IMR-90 (cell line): Measurements from ENCODE around the gene EMX1. TPM values are rescaled to one million over a fixed set of nuclear protein-coding genes. Genes with fewer than 3 reads are reported as not detected.
A peak's percentile ranks its signal among the peaks of the same experiment; 100 is the strongest.

Experiments used
- ATAC-seq: fragments of 200-7000 bp; cut with Tn5 transposase; 2 replicates; pipeline ENCODE4 v1.9.1; 2020; ENCODE audit warnings: low read depth, mild to moderate bottlenecking, moderate library complexity
- BruUV-seq: library from RNA; stranded (reverse); fragments of 400-500 nt; replicated peaks from 2 replicates; lab custom pipeline; 2021; lab: Mats Ljungman, UMichigan
- CTCF ChIA-PET: fragments of 300-600 bp; formaldehyde crosslinking; extraction: SDS; loops from one replicate; lab custom pipeline; 2021; ENCODE audit warnings: antibody characterized with exemption; lab: Yijun Ruan, JAX
- POLR2A ChIA-PET: fragments of 300-600 bp; sonication (Branson Sonifier 250); formaldehyde crosslinking; loops from one replicate; lab custom pipeline; 2022; ENCODE audit warnings: antibody characterized with exemption; ENCODE audit not compliant: unreplicated experiment; lab: Charles Lee
- DNase-seq: peaks from one replicate; pipeline ENCODE4 v3.0.0; 2013
- H2AFZ ChIP-seq: replicated peaks from 2 replicates; pipeline ENCODE3; 2013; ENCODE audit warnings: low read length, mild to moderate bottlenecking; ENCODE audit not compliant: poor library complexity
- H2AK5ac ChIP-seq: 2 replicates; pipeline ENCODE4 v1.6.1; 2013; ENCODE audit warnings: low read depth, low read length, inconsistent platforms
- H2AK9ac ChIP-seq: replicated peaks from 2 replicates; pipeline ENCODE3; 2013; ENCODE audit warnings: mild to moderate bottlenecking, low read depth, low read length, moderate library complexity; ENCODE audit not compliant: poor library complexity
- H2BK120ac ChIP-seq: 2 replicates; pipeline ENCODE4 v1.6.1; 2013; ENCODE audit warnings: low read depth, low read length, inconsistent platforms
- H2BK15ac ChIP-seq: 3 replicates; pipeline ENCODE4 v1.6.1; 2013; ENCODE audit warnings: low read depth, low read length, inconsistent platforms
- H2BK20ac ChIP-seq: 2 replicates; pipeline ENCODE4 v1.6.1; 2013; ENCODE audit warnings: low read depth, mild to moderate bottlenecking, inconsistent platforms, low read length, moderate library complexity
- H2BK5ac ChIP-seq: 2 replicates; pipeline ENCODE4 v1.6.1; 2013; ENCODE audit warnings: mild to moderate bottlenecking, low read depth, low read length, inconsistent platforms; ENCODE audit not compliant: poor library complexity, severe bottlenecking
- H3K14ac ChIP-seq: replicated peaks from 2 replicates; pipeline ENCODE4 v1.6.1; 2013; ENCODE audit warnings: low read depth, low read length, inconsistent platforms
- H3K18ac ChIP-seq: 2 replicates; pipeline ENCODE4 v1.6.1; 2013; ENCODE audit warnings: low read depth, low read length, control low read depth
- H3K23ac ChIP-seq: 2 replicates; pipeline ENCODE4 v1.6.1; 2013; ENCODE audit warnings: low read depth, low read length, inconsistent platforms
- H3K27ac ChIP-seq: 2 replicates; pipeline ENCODE4 v1.5.1; 2013; ENCODE audit warnings: mild to moderate bottlenecking, control low read depth, low read length; ENCODE audit not compliant: insufficient read depth
- H3K27me3 ChIP-seq: 2 replicates; pipeline ENCODE4 v1.6.1; 2013; ENCODE audit warnings: low read length; ENCODE audit not compliant: control insufficient read depth, insufficient read depth
- H3K36me3 ChIP-seq: 2 replicates; pipeline ENCODE4 v1.6.1; 2013; ENCODE audit warnings: low read length, mixed read lengths; ENCODE audit not compliant: control insufficient read depth, insufficient read depth
- H3K4ac ChIP-seq: 2 replicates; pipeline ENCODE4 v1.6.1; 2013; ENCODE audit warnings: low read depth, low read length, inconsistent platforms
- H3K4me1 ChIP-seq: 2 replicates; pipeline ENCODE4 v1.6.1; 2013; ENCODE audit warnings: low read length, mixed read lengths; ENCODE audit not compliant: control insufficient read depth, insufficient read depth
- H3K4me2 ChIP-seq: 2 replicates; pipeline ENCODE4 v1.6.1; 2013; ENCODE audit warnings: low read depth, mild to moderate bottlenecking, control low read depth, low read length, moderate library complexity
- H3K4me3 ChIP-seq: 2 replicates; pipeline ENCODE4 v1.5.1; 2013; ENCODE audit warnings: low read depth, mild to moderate bottlenecking, control low read depth, low read length, moderate library complexity; ENCODE audit not compliant: insufficient read depth
- H3K56ac ChIP-seq: 2 replicates; pipeline ENCODE4 v1.6.1; 2013; ENCODE audit warnings: low read length, inconsistent platforms; ENCODE audit not compliant: insufficient read depth; ENCODE audit errors: extremely low read depth
- H3K79me1 ChIP-seq, 2 experiments: 2 replicates each; pipeline ENCODE4 v1.6.1; 2013; ENCODE audit warnings: low read length in 2 of 2, inconsistent platforms in 1 of 2, low read depth in 1 of 2
- H3K9ac ChIP-seq: 2 replicates; pipeline ENCODE4 v1.6.1; 2013; ENCODE audit warnings: low read depth, low read length, control low read depth
- H3K9me1 ChIP-seq: 2 replicates; pipeline ENCODE4 v1.6.1; 2013; ENCODE audit warnings: low read length, inconsistent platforms; ENCODE audit not compliant: insufficient read depth
- H3K9me3 ChIP-seq: 2 replicates; pipeline ENCODE4 v1.6.1; 2013; ENCODE audit warnings: low read length; ENCODE audit not compliant: control insufficient read depth, insufficient read depth
- H4K20me1 ChIP-seq: 2 replicates; pipeline ENCODE4 v1.6.1; 2013; ENCODE audit warnings: low read length, inconsistent platforms; ENCODE audit not compliant: insufficient read depth
- H4K5ac ChIP-seq: 2 replicates; pipeline ENCODE4 v1.6.1; 2013; ENCODE audit warnings: mild to moderate bottlenecking, low read depth, low read length, control low read depth
- H4K8ac ChIP-seq, 2 experiments: 2 replicates each; pipeline ENCODE4 v1.6.1; 2013; ENCODE audit warnings: low read depth in 2 of 2, low read length in 2 of 2, control low read depth in 1 of 2, inconsistent platforms in 1 of 2
- H4K91ac ChIP-seq: 2 replicates; pipeline ENCODE4 v1.6.1; 2013; ENCODE audit warnings: low read depth, low read length, inconsistent platforms; ENCODE audit not compliant: insufficient read depth
- CHD1 ChIP-seq: IDR thresholded peaks from 2 replicates; pipeline ENCODE4 v1.6.1; 2012; ENCODE audit warnings: low read depth, low read length, improper control_type of control experiment
- FOS ChIP-seq: fragments of 150-350 bp; IDR thresholded peaks from 2 replicates; pipeline ENCODE4 v1.6.1; 2016; ENCODE audit warnings: low read depth, low read length
- MAZ ChIP-seq: IDR thresholded peaks from 2 replicates; pipeline ENCODE4 v1.6.1; 2012; ENCODE audit warnings: low read depth, mild to moderate bottlenecking, low read length, improper control_type of control experiment, moderate library complexity, borderline replicate concordance
- MXI1 ChIP-seq: IDR thresholded peaks from 2 replicates; pipeline ENCODE4 v1.6.1; 2012; ENCODE audit warnings: low read depth, mild to moderate bottlenecking, low read length, moderate library complexity, borderline replicate concordance
- NFE2L2 ChIP-seq: fragments of 150-350 bp; IDR thresholded peaks from 2 replicates; pipeline ENCODE4 v1.6.1; 2016; ENCODE audit warnings: low read depth, mild to moderate bottlenecking, low read length
- POLR2A ChIP-seq: IDR thresholded peaks from 2 replicates; pipeline ENCODE4 v1.6.1; 2012; ENCODE audit warnings: mild to moderate bottlenecking, low read depth, low read length
- RAD21 ChIP-seq: IDR thresholded peaks from 2 replicates; pipeline ENCODE4 v1.6.1; 2012; ENCODE audit warnings: low read length, improper control_type of control experiment
- RCOR1 ChIP-seq: IDR thresholded peaks from 2 replicates; pipeline ENCODE4 v1.6.1; 2012; ENCODE audit warnings: mild to moderate bottlenecking, low read length, improper control_type of control experiment; ENCODE audit not compliant: insufficient replicate concordance
- SMC3 ChIP-seq: fragments of 150-350 bp; IDR thresholded peaks from 2 replicates; pipeline ENCODE4 v1.6.1; 2016; ENCODE audit warnings: low read depth, mild to moderate bottlenecking, antibody characterized with exemption, low read length, moderate library complexity
- WGBS, 2 experiments: methylation state at CpG; one replicate each; pipeline versions ENCODE4 v1.1.5 to v1.1.7; 2013; ENCODE audit warnings: missing lambda C conversion rate in 2 of 2; ENCODE audit not compliant: insufficient read length in 1 of 2; ENCODE audit errors: extremely low coverage in 2 of 2; 5-methylcytosine and 5-hydroxymethylcytosine counted together
- dilution Hi-C: fragments of 300-500 bp; cut with HindIII; formaldehyde crosslinking; loops from one replicate; pipeline ENCODE4 v1.14.3; 2018; ENCODE audit warnings: low sequenced_read_pairs; ENCODE audit not compliant: unreplicated experiment
- in situ Hi-C: fragments of 300-500 bp; cut with MboI; formaldehyde crosslinking; loops from 3 replicates; pipeline ENCODE4 v1.14.3; 2019; ENCODE audit warnings: low sequenced_read_pairs, inconsistent platforms, mixed read lengths
- intact Hi-C: fragments of 100-400 bp; cut with micrococcal nuclease; formaldehyde crosslinking; loops from 2 replicates; pipeline ENCODE4 v1.10.0; 2022
- polyA plus RNA-seq, 3 experiments: library from polyadenylated mRNA; depleted of rRNA; stranded (reverse); fragments of >200 nt; gene quantifications; 2 replicates each; pipeline ENCODE4 v1.2.3, GENCODE V29; 2012; ENCODE audit warnings: low replicate concordance in 1 of 3
- total RNA-seq: library from RNA; depleted of rRNA; stranded (reverse); fragments of >200 nt; gene quantifications from 2 replicates; pipeline ENCODE4 v1.2.3, GENCODE V29; 2012

Gene EMX1
- total and polyA plus RNA-seq, 2 of the 4 experiments (the other 2 are of a cell fraction): not detected

DNA sequence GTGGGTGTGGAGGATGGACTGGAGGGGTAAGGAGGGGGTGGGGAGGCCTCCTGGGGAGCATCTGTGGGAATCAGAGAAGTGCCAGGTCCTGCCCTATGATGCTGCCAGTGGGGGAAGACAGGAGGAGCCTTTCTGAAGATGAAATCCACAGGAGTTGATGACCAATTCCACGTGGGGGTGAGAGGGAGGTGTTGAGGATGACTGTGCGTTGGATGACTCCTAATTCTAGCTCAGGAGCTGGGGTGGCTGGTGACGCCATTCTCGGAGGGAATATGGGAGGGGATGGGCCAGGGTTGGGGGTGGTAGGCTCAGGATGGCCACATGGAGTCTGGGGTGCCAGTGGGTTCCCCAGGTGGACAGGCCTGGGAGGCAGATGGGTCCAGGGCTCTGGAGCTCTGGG, 32.3 kb downstream of the EMX1 start:
- no peak overlapping the region for H3K27ac ChIP-seq
- H3K18ac ChIP-seq: no peak overlapping the region
- no peak for ATAC-seq
- H3K56ac ChIP-seq: no peak overlapping the region
- H2BK15ac ChIP-seq: no peak overlapping the region
- no peak overlapping the region for H2BK20ac ChIP-seq
- H4K5ac ChIP-seq: no peak overlapping the region
- BruUV-seq: no TSS peak
- dilution Hi-C loops (no loop called here), intact Hi-C loops (no loop called here), in situ Hi-C loops (no loop called here)
- H4K20me1 ChIP-seq: no peaks in the 10 kb centered on the region
- H2AK9ac ChIP-seq: no peak overlapping the region
- no peak overlapping the region for H2AK5ac ChIP-seq
- 0% methylated on average over 1 of the region's 4 CpGs; no CpG with 5 or more reads in 1 of the 2 experiments for WGBS, 2 experiments
- H3K9ac ChIP-seq: no peak overlapping the region
- H3K9me3 ChIP-seq: no peaks in the 10 kb centered on the region
- no peaks in the 10 kb centered on the region for H3K79me1 ChIP-seq
- H2BK5ac ChIP-seq: no peak overlapping the region
- H4K8ac ChIP-seq: no peak overlapping the region
- H4K91ac ChIP-seq: no peak overlapping the region
- no peak overlapping the region for H3K14ac ChIP-seq
- H3K36me3 ChIP-seq: no peaks in the 10 kb centered on the region; the same call in 1 of the 2 replicates
- no peak overlapping the region for H3K23ac ChIP-seq
- no peaks in the 10 kb centered on the region for H3K27me3 ChIP-seq
- DNase-seq: peak; percentile 39
- H2AFZ ChIP-seq: no peak overlapping the region
- CTCF ChIA-PET: interaction anchor here (0.8 kb wide), 1 partner anchor 58 kb away, joined by 3 read pairs; no protein-coding TSS in a partner anchor
- TF ChIP-seq NFE2L2: no peak
- TF ChIP-seq FOS: no peak
- TF ChIP-seq RAD21: no peak
- no peak for TF ChIP-seq SMC3
- no peak for TF ChIP-seq RCOR1
- TF ChIP-seq MAZ: no peak
- no peak for TF ChIP-seq POLR2A
- TF ChIP-seq CHD1: no peak
- no peak for TF ChIP-seq MXI1
- H3K4ac ChIP-seq: no peak overlapping the region
- no peak overlapping the region for H3K4me3 ChIP-seq
- H3K9me1 ChIP-seq: peaks cover 3% of the 10 kb centered on the region; the same call in 1 of the 2 replicates
- POLR2A ChIA-PET: no interaction called here
- no peak overlapping the region for H2BK120ac ChIP-seq
- H3K4me2 ChIP-seq: no peak overlapping the region
- H3K4me1 ChIP-seq: no peaks in the 10 kb centered on the region
